ENCODE measurements around the gene IL3RA. TPM values are rescaled to one million over a fixed set of nuclear protein-coding genes. Genes with fewer than 3 reads are reported as not detected.

IL3RA gene
- total and polyA plus RNA-seq, 2 of the 8 experiments (the other 6 are each of a cell fraction or from before 2014, with no cell fraction given), result 0.11 TPM; not detected in 1

- TF ChIP-seq, protein P1, sequence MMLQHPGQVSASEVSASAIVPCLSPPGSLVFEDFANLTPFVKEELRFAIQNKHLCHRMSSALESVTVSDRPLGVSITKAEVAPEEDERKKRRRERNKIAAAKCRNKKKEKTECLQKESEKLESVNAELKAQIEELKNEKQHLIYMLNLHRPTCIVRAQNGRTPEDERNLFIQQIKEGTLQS (IDR thresholded peaks at IDR 0.05; ENCODE audit: insufficient read depth, low read depth, low read length), result no peak
- TF ChIP-seq CTBP2 (IDR thresholded peaks at IDR 0.05; ENCODE audit: borderline replicate concordance, insufficient read depth, insufficient read length, low read length), result no peak
- TF ChIP-seq SP2 (IDR thresholded peaks at IDR 0.05; ENCODE audit: low read length), result no peak
- TF ChIP-seq GTF2F1 (IDR thresholded peaks at IDR 0.05; ENCODE audit: borderline replicate concordance, low read depth, low read length), result no peak
- TF ChIP-seq BRCA1 (IDR thresholded peaks at IDR 0.05; ENCODE audit: low read depth, low read length), result no peak
These were observed 60.4 kb downstream of the IL3RA start (continued) for GRCh38 chrX:1397001-1397400.

All from H1 (cell line).